Limb (tissue), 2 donors: ENCODE results near the gene NMT1.

ENCODE experiments used
- DNase-seq, 2 donors: peaks; one replicate each; pipeline ENCODE4 v3.0.0-alpha.2; 2016; ENCODE audit errors: extremely low spot score in 2 of 2

Gene NMT1

GRCh38 chr17:45060797-45061605 lies at the start of gene NMT1:
NMT1 (plus strand) TSS chr17:45061317; CDS start chr17:45061330, 13 bp downstream.
- peak; percentile 98 to 100 for DNase-seq

GRCh38 chr17:45011767-45012166 lies 49.4 kb upstream of the NMT1 start:
- DNase-seq = no peak

- peak; percentile 51 to 60 for DNase-seq
These were observed 47.8 kb upstream of the NMT1 start for GRCh38 chr17:45013021-45013997.

GRCh38 chr17:45016237-45016636 lies 44.9 kb upstream of the NMT1 start:
- no peak for DNase-seq

GRCh38 chr17:45016823-45017222 lies 44.3 kb upstream of the NMT1 start:
- DNase-seq = no peak

- no peak for DNase-seq
These were observed 42.6 kb upstream of the NMT1 start for GRCh38 chr17:45018514-45018847.

- peak in 1 of 2 donors; percentile 69 for DNase-seq
These were observed 42.0 kb upstream of the NMT1 start for GRCh38 chr17:45018848-45019711.

- peak in 1 of 2 donors; percentile 67 for DNase-seq
These were observed 40.6 kb upstream of the NMT1 start for GRCh38 chr17:45020354-45021138.

GRCh38 chr17:45021607-45022287 lies 39.4 kb upstream of the NMT1 start:
- DNase-seq = peak; percentile 68 to 85

- DNase-seq = no peak
These were observed 38.8 kb upstream of the NMT1 start for GRCh38 chr17:45022288-45022648.

- DNase-seq = no peak
These were observed 38.3 kb upstream of the NMT1 start for GRCh38 chr17:45022655-45023339.

- no peak for DNase-seq
These were observed 32.0 kb upstream of the NMT1 start for GRCh38 chr17:45029096-45029495.

GRCh38 chr17:45029758-45030423 lies 31.2 kb upstream of the NMT1 start:
- DNase-seq = no peak

- DNase-seq = no peak
These were observed 30.4 kb upstream of the NMT1 start for GRCh38 chr17:45030733-45031132.

GRCh38 chr17:45031231-45032173 lies 29.6 kb upstream of the NMT1 start:
- DNase-seq = no peak

GRCh38 chr17:45032174-45032541 lies 29.0 kb upstream of the NMT1 start:
- DNase-seq = no peak

GRCh38 chr17:45034599-45034998 lies 26.5 kb upstream of the NMT1 start:
- DNase-seq = no peak

GRCh38 chr17:45035848-45036247 lies 25.3 kb upstream of the NMT1 start:
- no peak for DNase-seq
